WTC11 (cell line): ENCODE measurements around the gene DSE. TPM values are rescaled to one million over a fixed set of nuclear protein-coding genes. Genes with fewer than 3 reads are reported as not detected.

Experiments used
- ATAC-seq: fragments of 200-7000 bp; cut with Tn5 transposase; 2 replicates; pipeline ENCODE4 v1.10.0; 2021; ENCODE audit warnings: mild to moderate bottlenecking, moderate library complexity
- CTCF ChIA-PET: fragments of 300-600 bp; sonication (Branson Sonifier 250); formaldehyde crosslinking; loops from one replicate; lab custom pipeline; 2021; ENCODE audit warnings: antibody characterized with exemption; lab: Charles Lee
- POLR2A ChIA-PET: fragments of 350-600 bp; sonication (Branson Sonifier 250); formaldehyde crosslinking; loops from one replicate; lab custom pipeline; 2021; ENCODE audit warnings: antibody characterized with exemption; lab: Charles Lee
- DNase-seq: peaks from one replicate; pipeline ENCODE4 v3.0.0; 2021; ENCODE audit warnings: low spot score
- H3K27ac Mint-ChIP-seq: 2 replicates; pipeline ENCODE4 v1.8.0; 2021; ENCODE audit warnings: mixed read lengths
- H3K27me3 Mint-ChIP-seq: 2 replicates; pipeline ENCODE4 v1.8.0; 2021; ENCODE audit warnings: low read depth, mild to moderate bottlenecking, moderate library complexity, mixed read lengths
- H3K36me3 Mint-ChIP-seq: 2 replicates; pipeline ENCODE4 v1.8.0; 2021; ENCODE audit warnings: mixed read lengths
- H3K4me1 Mint-ChIP-seq: 2 replicates; pipeline ENCODE4 v1.8.0; 2022; ENCODE audit warnings: mixed read lengths
- H3K4me3 Mint-ChIP-seq: 2 replicates; pipeline ENCODE4 v1.8.0; 2021; ENCODE audit warnings: mild to moderate bottlenecking, moderate library complexity, mixed read lengths
- H3K9me3 Mint-ChIP-seq: 2 replicates; pipeline ENCODE4 v1.8.0; 2021; ENCODE audit warnings: mixed read lengths
- ATF1 ChIP-seq: sonication (generic); formaldehyde crosslinking; IDR thresholded peaks from 2 replicates; pipeline ENCODE4 v1.8.1; 2023; ENCODE audit warnings: mild to moderate bottlenecking, moderate library complexity, missing genetic modification reagents
- ATF2 ChIP-seq: sonication (generic); formaldehyde crosslinking; IDR thresholded peaks from 2 replicates; pipeline ENCODE4 v1.8.1; 2022; ENCODE audit warnings: low read depth, missing genetic modification reagents, borderline replicate concordance
- CBFB ChIP-seq: sonication (generic); formaldehyde crosslinking; IDR thresholded peaks from 2 replicates; pipeline ENCODE4 v1.8.1; 2022; ENCODE audit warnings: mild to moderate bottlenecking, low read depth, missing genetic modification reagents
- EMX1 ChIP-seq: fragments of 250-450 bp; sonication (Bioruptor Pico); IDR thresholded peaks from 2 replicates; pipeline ENCODE4 v1.8.0; 2021; ENCODE audit warnings: mild to moderate bottlenecking
- ETV6 ChIP-seq: sonication (generic); formaldehyde crosslinking; IDR thresholded peaks from 2 replicates; pipeline ENCODE4 v1.8.1; 2022; ENCODE audit warnings: mild to moderate bottlenecking, missing genetic modification reagents
- FOXP1 ChIP-seq: sonication (generic); formaldehyde crosslinking; IDR thresholded peaks from 2 replicates; pipeline ENCODE4 v1.8.0; 2022; ENCODE audit warnings: missing genetic modification reagents, mild to moderate bottlenecking, moderate library complexity, borderline replicate concordance
- GRHL2 ChIP-seq: fragments of 250-450 bp; sonication (Bioruptor Pico); IDR thresholded peaks from 2 replicates; pipeline ENCODE4 v1.8.0; 2022; ENCODE audit warnings: mild to moderate bottlenecking, moderate library complexity; ENCODE audit not compliant: insufficient replicate concordance, severe bottlenecking
- HMGA2 ChIP-seq: fragments of 250-450 bp; sonication (Bioruptor Pico); IDR thresholded peaks from 2 replicates; pipeline ENCODE4 v1.4.0; 2021; ENCODE audit warnings: mild to moderate bottlenecking, moderate library complexity
- JUN ChIP-seq: sonication (generic); formaldehyde crosslinking; IDR thresholded peaks from 2 replicates; pipeline ENCODE4 v1.8.0; 2023; ENCODE audit warnings: mild to moderate bottlenecking, missing genetic modification reagents
- MLX ChIP-seq: sonication (generic); formaldehyde crosslinking; IDR thresholded peaks from 2 replicates; pipeline ENCODE4 v1.8.1; 2023; ENCODE audit warnings: mild to moderate bottlenecking, missing genetic modification reagents, moderate library complexity
- NR1H2 ChIP-seq: sonication (generic); formaldehyde crosslinking; IDR thresholded peaks from 2 replicates; pipeline ENCODE4 v1.9.0; 2021; ENCODE audit warnings: mild to moderate bottlenecking, moderate library complexity, missing genetic modification reagents
- NR2C2 ChIP-seq: sonication (generic); formaldehyde crosslinking; IDR thresholded peaks from 2 replicates; pipeline ENCODE4 v1.8.0; 2022; ENCODE audit warnings: mild to moderate bottlenecking, missing genetic modification reagents
- PREB ChIP-seq: sonication (generic); formaldehyde crosslinking; IDR thresholded peaks from 2 replicates; pipeline ENCODE4 v1.8.1; 2022; ENCODE audit warnings: mild to moderate bottlenecking, missing genetic modification reagents, moderate library complexity, borderline replicate concordance
- SMAD4 ChIP-seq: sonication (generic); formaldehyde crosslinking; IDR thresholded peaks from 2 replicates; pipeline ENCODE4 v1.8.0; 2022; ENCODE audit warnings: mild to moderate bottlenecking, missing genetic modification reagents
- ZNF138 ChIP-seq: sonication (generic); formaldehyde crosslinking; conservative IDR thresholded peaks from 2 replicates; pipeline ENCODE4 v1.8.1; 2022; ENCODE audit warnings: mild to moderate bottlenecking, moderate library complexity, missing genetic modification reagents
- ZNF423 ChIP-seq: fragments of 250-450 bp; sonication (Bioruptor Pico); IDR thresholded peaks from 2 replicates; pipeline ENCODE4 v2.1.2; 2022; ENCODE audit warnings: mild to moderate bottlenecking, moderate library complexity
- ZNF671 ChIP-seq: fragments of 250-450 bp; sonication (Bioruptor Pico); IDR thresholded peaks from 2 replicates; pipeline ENCODE4 v1.8.0; 2021; ENCODE audit warnings: mild to moderate bottlenecking
- ZSCAN18 ChIP-seq: fragments of 250-450 bp; sonication (Bioruptor Pico); IDR thresholded peaks from 2 replicates; pipeline ENCODE4 v2.1.2; 2022; ENCODE audit warnings: mild to moderate bottlenecking, moderate library complexity
- total RNA-seq: library from RNA; stranded (reverse); gene quantifications from 3 replicates; pipeline ENCODE4 v1.2.3, GENCODE V29; 2021
- TF ChIP-seq, protein P1 (sequence below): sonication (generic); formaldehyde crosslinking; conservative IDR thresholded peaks from 2 replicates; pipeline ENCODE4 v1.8.1; 2022; ENCODE audit warnings: mild to moderate bottlenecking, missing genetic modification reagents
- TF ChIP-seq, protein P2 (sequence below): sonication (generic); formaldehyde crosslinking; IDR thresholded peaks from 2 replicates; pipeline ENCODE4 v1.8.1; 2022; ENCODE audit warnings: missing genetic modification reagents, borderline replicate concordance
- TF ChIP-seq, protein P3 (sequence below): sonication (generic); formaldehyde crosslinking; IDR thresholded peaks from 2 replicates; pipeline ENCODE4 v1.8.0; 2023; ENCODE audit warnings: mild to moderate bottlenecking, missing genetic modification reagents
- TF ChIP-seq, protein P4 (sequence below): sonication (generic); formaldehyde crosslinking; IDR thresholded peaks from 2 replicates; pipeline ENCODE4 v1.8.0; 2022; ENCODE audit warnings: mild to moderate bottlenecking, missing genetic modification reagents

Gene DSE
- total RNA-seq, 1 experiment from 2014 or later = 78.3 TPM

GRCh38 chr6:116458264-116458663 lies 87.5 kb downstream of the DSE start:
- no peaks in the 10 kb centered on the region for H3K9me3 Mint-ChIP-seq
- H3K4me3 Mint-ChIP-seq = no peak overlapping the region
- ChIA-PET POLR2A (no interaction called here), CTCF (interaction anchor here (1.0 kb wide), 1 partner anchor 190 kb away, joined by 3 read pairs; no protein-coding TSS in a partner anchor)
- peaks cover 56% of the 10 kb centered on the region for H3K27me3 Mint-ChIP-seq
- H3K27ac Mint-ChIP-seq = no peak overlapping the region
- DNase-seq (no peak), ATAC-seq (no peak)
- no peak for TF ChIP-seq HMGA2 (CRISPR knock-in tag)
- no peak for TF ChIP-seq NR1H2 (CRISPR knock-in tag)
- TF ChIP-seq, protein P1, sequence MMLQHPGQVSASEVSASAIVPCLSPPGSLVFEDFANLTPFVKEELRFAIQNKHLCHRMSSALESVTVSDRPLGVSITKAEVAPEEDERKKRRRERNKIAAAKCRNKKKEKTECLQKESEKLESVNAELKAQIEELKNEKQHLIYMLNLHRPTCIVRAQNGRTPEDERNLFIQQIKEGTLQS = no peak
- no peak for TF ChIP-seq ATF2 (CRISPR knock-in tag)
- no peak for TF ChIP-seq CBFB (CRISPR knock-in tag)
- H3K4me1 Mint-ChIP-seq = peaks cover 13% of the 10 kb centered on the region
- no peaks in the 10 kb centered on the region for H3K36me3 Mint-ChIP-seq

DNA sequence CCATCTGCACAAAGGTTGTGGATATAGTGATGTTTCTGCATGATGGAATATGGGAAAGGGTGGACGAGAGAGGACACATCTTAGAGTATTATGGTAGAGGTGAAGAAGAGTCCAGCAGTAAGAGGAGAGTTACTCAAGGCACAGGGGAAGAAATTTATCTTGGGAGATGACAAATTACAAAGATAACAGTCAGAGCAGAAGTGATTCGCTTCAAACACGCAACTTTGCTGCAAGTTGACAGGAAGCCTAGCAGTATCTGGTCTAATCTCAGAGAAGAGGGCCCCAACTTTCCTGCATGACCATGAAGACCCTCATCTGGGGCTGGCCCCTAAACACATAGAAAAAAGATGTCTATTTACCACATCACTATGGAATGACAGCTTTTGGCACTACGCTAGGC lies 89.2 kb downstream of the DSE start:
- Mint-ChIP-seq H3K4me1 (peaks cover 24% of the 10 kb centered on the region), H3K4me3 (no peak overlapping the region), H3K9me3 (no peaks in the 10 kb centered on the region), H3K27ac (no peak overlapping the region), H3K36me3 (no peaks in the 10 kb centered on the region), H3K27me3 (peaks cover 56% of the 10 kb centered on the region)
- POLR2A ChIA-PET = no interaction called here
- TF ChIP-seq NR1H2 (CRISPR knock-in tag) (no peak), GRHL2 (CRISPR knock-in tag) (no peak), JUN (CRISPR knock-in tag) (no peak), MLX (no peak), EMX1 (no peak), NR2C2 (CRISPR knock-in tag) (no peak), ZNF671 (no peak), ZNF423 (CRISPR knock-in tag) (no peak), SMAD4 (no peak), ATF1 (CRISPR knock-in tag) (no peak), ETV6 (CRISPR knock-in tag) (no peak), HMGA2 (CRISPR knock-in tag) (no peak), ZSCAN18 (CRISPR knock-in tag) (no peak), ZNF138 (CRISPR knock-in tag) (no peak), CBFB (CRISPR knock-in tag) (no peak), PREB (CRISPR knock-in tag) (no peak), FOXP1 (no peak)
- TF ChIP-seq, protein P2, sequence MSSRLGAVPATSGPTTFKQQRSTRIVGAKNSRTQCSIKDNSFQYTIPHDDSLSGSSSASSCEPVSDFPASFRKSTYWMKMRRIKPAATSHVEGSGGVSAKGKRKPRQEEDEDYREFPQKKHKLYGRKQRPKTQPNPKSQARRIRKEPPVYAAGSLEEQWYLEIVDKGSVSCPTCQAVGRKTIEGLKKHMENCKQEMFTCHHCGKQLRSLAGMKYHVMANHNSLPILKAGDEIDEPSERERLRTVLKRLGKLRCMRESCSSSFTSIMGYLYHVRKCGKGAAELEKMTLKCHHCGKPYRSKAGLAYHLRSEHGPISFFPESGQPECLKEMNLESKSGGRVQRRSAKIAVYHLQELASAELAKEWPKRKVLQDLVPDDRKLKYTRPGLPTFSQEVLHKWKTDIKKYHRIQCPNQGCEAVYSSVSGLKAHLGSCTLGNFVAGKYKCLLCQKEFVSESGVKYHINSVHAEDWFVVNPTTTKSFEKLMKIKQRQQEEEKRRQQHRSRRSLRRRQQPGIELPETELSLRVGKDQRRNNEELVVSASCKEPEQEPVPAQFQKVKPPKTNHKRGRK (CRISPR knock-in tag) = no peak
- TF ChIP-seq, protein P3, sequence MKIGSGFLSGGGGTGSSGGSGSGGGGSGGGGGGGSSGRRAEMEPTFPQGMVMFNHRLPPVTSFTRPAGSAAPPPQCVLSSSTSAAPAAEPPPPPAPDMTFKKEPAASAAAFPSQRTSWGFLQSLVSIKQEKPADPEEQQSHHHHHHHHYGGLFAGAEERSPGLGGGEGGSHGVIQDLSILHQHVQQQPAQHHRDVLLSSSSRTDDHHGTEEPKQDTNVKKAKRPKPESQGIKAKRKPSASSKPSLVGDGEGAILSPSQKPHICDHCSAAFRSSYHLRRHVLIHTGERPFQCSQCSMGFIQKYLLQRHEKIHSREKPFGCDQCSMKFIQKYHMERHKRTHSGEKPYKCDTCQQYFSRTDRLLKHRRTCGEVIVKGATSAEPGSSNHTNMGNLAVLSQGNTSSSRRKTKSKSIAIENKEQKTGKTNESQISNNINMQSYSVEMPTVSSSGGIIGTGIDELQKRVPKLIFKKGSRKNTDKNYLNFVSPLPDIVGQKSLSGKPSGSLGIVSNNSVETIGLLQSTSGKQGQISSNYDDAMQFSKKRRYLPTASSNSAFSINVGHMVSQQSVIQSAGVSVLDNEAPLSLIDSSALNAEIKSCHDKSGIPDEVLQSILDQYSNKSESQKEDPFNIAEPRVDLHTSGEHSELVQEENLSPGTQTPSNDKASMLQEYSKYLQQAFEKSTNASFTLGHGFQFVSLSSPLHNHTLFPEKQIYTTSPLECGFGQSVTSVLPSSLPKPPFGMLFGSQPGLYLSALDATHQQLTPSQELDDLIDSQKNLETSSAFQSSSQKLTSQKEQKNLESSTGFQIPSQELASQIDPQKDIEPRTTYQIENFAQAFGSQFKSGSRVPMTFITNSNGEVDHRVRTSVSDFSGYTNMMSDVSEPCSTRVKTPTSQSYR (CRISPR knock-in tag) = no peak
- TF ChIP-seq, protein P4, sequence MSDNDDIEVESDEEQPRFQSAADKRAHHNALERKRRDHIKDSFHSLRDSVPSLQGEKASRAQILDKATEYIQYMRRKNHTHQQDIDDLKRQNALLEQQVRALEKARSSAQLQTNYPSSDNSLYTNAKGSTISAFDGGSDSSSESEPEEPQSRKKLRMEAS (CRISPR knock-in tag) = no peak
- CTCF ChIA-PET = interaction anchor here (0.6 to 1.4 kb wide), 2 partner anchors 50 to 191 kb away, joined by 3 read pairs; no protein-coding TSS in a partner anchor
- DNase-seq (no peak), ATAC-seq (no peak)
